Measurements from ENCODE around the gene FDPS.

FDPS gene

DNA sequence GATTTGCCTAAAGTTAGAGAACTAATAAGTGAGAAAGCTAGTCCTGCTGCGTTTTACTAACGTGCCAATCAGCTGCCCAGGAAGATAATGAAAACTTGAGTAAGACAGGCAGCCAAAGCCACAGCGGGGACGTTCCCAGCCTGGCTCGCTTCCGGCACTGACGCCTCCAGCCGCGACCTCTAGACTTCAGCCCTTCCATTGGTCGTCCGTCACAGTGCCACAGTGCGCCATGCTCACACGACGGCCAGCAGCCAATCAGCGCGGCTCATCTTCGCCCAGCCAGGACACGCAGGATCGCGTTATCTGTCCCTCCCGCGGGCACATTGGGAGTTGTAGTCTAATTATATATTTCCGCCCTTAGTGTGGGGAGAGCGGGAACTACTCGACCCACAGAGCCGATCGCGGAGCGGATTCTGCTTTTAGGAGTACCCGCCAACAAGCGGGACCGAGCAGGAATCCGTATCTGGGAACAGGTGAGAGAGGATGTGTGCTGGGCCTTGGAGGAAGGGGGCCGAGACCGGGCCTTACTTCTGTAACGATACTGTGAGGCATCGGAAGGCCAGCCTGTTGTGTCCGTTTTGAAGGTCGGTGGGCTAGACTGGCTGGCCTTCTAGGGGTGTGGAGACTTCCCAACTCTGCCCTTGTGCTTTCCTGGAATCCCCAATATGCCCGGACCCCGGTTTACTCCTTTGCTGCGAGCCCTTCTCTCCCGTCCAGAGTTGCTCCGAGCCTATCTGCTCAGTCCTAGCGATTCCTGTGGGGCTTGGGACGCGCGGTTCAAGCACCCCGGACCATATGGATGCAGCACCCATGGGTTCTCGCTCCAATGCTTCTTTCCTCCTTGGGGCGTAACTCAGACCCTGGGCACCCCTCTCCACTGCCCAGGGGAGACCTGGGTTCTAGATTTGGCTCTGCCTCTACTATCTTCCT is at the start of gene FDPS:
Gene FDPS, plus strand, starts transcription at position 374 of the 930 bp plus-strand sequence. CDS start 924 bp downstream, outside the sequence.
- Histone ChIP-seq H3K9ac (ENCODE audit: low read depth in 1 of 2, low read length in 2 of 2) (peak within 1 kb of the TSS; percentile 86 to 94), H3K4me1 (ENCODE audit: control insufficient read depth in 1 of 2, insufficient read depth in 2 of 2, low read length in 2 of 2) (peaks cover 20 to 27% of the 10 kb centered on the region in 2 donors), H3K9me3 (ENCODE audit: control insufficient read depth in 1 of 2, low read length in 2 of 2) (no peaks in the 10 kb centered on the region), H3K27ac (ENCODE audit: low read depth, low read length) (peak within 1 kb of the TSS; percentile 85), H3K27me3 (ENCODE audit: control insufficient read depth in 1 of 2, insufficient read depth in 2 of 2, low read length in 2 of 2) (no peaks in the 10 kb centered on the region), H3K4me3 (ENCODE audit: low read depth in 1 of 2, low read length in 2 of 2) (peak within 1 kb of the TSS; percentile 95), H3K36me3 (ENCODE audit: control insufficient read depth in 1 of 2, insufficient read depth in 2 of 2, low read length in 2 of 2) (peaks cover 5 to 23% of the 10 kb centered on the region in 2 donors)

GRCh38 chr1:155260276-155260675 is 48.4 kb upstream of the FDPS start:
- Histone ChIP-seq H3K4me3 (ENCODE audit: low read depth in 1 of 2, low read length in 2 of 2) (no peak overlapping the region), H3K9ac (ENCODE audit: low read depth in 1 of 2, low read length in 2 of 2) (no peak overlapping the region), H3K27ac (ENCODE audit: low read depth, low read length) (no peak overlapping the region), H3K27me3 (ENCODE audit: control insufficient read depth in 1 of 2, insufficient read depth in 2 of 2, low read length in 2 of 2) (no peaks in the 10 kb centered on the region), H3K4me1 (ENCODE audit: control insufficient read depth in 1 of 2, insufficient read depth in 2 of 2, low read length in 2 of 2) (peaks cover 23 to 29% of the 10 kb centered on the region in 2 donors), H3K9me3 (ENCODE audit: control insufficient read depth in 1 of 2, low read length in 2 of 2) (no peaks in the 10 kb centered on the region), H3K36me3 (ENCODE audit: control insufficient read depth in 1 of 2, insufficient read depth in 2 of 2, low read length in 2 of 2) (peaks cover 26 to 45% of the 10 kb centered on the region in 2 donors)

DNA sequence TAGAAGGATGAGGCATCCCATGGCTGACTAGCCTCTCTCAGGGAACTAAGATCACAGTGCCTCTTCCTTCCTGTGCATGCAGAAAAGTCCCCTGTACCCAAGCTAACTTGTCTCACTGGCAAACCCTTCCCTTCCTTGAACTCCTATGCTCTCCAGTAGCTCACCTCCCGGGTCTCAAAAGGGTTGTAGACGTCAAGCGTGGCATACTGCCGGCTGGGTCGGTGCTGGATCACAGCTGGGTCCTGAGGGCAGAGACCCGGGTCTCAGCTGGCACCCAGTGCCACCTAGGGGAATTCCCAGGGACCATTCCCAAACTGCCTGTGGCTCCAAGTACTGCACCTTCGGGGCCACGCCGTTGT is 47.2 kb upstream of the FDPS start:
- Histone ChIP-seq H3K9ac (ENCODE audit: low read depth in 1 of 2, low read length in 2 of 2) (peak overlapping the region; percentile 80 to 96), H3K27me3 (ENCODE audit: control insufficient read depth in 1 of 2, insufficient read depth in 2 of 2, low read length in 2 of 2) (no peaks in the 10 kb centered on the region), H3K9me3 (ENCODE audit: control insufficient read depth in 1 of 2, low read length in 2 of 2) (no peaks in the 10 kb centered on the region), H3K27ac (ENCODE audit: low read depth, low read length) (peak overlapping the region; percentile 41), H3K36me3 (ENCODE audit: control insufficient read depth in 1 of 2, insufficient read depth in 2 of 2, low read length in 2 of 2) (peaks cover 35 to 56% of the 10 kb centered on the region in 2 donors), H3K4me3 (ENCODE audit: low read depth in 1 of 2, low read length in 2 of 2) (peak overlapping the region; percentile 95 to 97), H3K4me1 (ENCODE audit: control insufficient read depth in 1 of 2, insufficient read depth in 2 of 2, low read length in 2 of 2) (peaks cover 13 to 22% of the 10 kb centered on the region in 2 donors)

DNA sequence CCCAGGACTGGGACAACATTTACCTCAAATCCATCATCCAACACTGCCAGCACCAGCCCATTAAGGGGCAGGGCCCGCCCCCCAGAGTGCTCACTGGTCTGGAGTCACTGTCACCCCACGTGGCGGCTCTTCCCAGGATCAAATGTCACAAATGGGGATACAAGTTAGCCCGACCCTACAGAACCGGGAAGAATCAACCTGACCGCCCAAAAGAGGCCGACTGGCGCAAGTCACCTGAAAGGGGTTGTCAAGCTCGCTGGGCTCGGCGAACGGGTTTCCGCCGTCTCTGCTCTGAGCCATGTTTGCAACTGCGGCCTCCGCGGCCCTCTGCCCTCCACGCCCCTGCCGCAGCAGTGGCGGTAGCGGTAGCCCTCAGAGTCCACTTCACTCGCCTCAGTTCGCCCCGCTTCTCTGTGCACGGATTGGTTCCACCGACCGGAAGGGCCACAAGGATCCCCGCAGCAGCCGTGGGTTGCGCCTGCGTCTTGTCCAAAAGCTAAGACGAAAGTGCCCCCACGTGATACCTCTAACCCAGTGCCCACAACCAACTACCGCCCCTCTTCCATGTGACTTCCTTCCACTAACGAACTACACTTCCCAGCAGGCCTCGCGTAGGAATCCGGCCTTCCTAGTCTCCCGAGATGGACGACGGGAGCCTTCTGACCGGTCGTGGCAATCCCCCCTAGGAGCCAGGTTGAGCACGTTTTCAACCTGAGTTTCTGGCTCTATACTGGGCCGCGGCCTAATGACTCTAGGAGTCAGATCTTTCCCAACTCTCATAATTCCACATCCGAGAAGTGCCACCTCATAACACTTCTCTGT is 46.6 kb upstream of the FDPS start, which contains the start of gene SCAMP3:
Gene SCAMP3, minus strand, starts transcription at position 509 of the 822 bp plus-strand sequence. Its CDS starts 209 bp downstream, at position 300.
- Histone ChIP-seq H3K9ac (ENCODE audit: low read depth in 1 of 2, low read length in 2 of 2) (peak within 1 kb of the TSS; percentile 80 to 96), H3K27ac (ENCODE audit: low read depth, low read length) (peak within 1 kb of the TSS; percentile 41), H3K4me1 (ENCODE audit: control insufficient read depth in 1 of 2, insufficient read depth in 2 of 2, low read length in 2 of 2) (peaks cover 10 to 22% of the 10 kb centered on the region in 2 donors), H3K36me3 (ENCODE audit: control insufficient read depth in 1 of 2, insufficient read depth in 2 of 2, low read length in 2 of 2) (peaks cover 34 to 56% of the 10 kb centered on the region in 2 donors), H3K27me3 (ENCODE audit: control insufficient read depth in 1 of 2, insufficient read depth in 2 of 2, low read length in 2 of 2) (no peaks in the 10 kb centered on the region), H3K9me3 (ENCODE audit: control insufficient read depth in 1 of 2, low read length in 2 of 2) (no peaks in the 10 kb centered on the region), H3K4me3 (ENCODE audit: low read depth in 1 of 2, low read length in 2 of 2) (peak within 1 kb of the TSS; percentile 95 to 97)

GRCh38 chr1:155263067-155263466 is 45.6 kb upstream of the FDPS start:
- no peak overlapping the region for H3K9ac ChIP-seq (ENCODE audit: low read depth in 1 of 2, low read length in 2 of 2)

GRCh38 chr1:155266553-155266952 is 42.1 kb upstream of the FDPS start:
- Histone ChIP-seq H3K27me3 (ENCODE audit: control insufficient read depth in 1 of 2, insufficient read depth in 2 of 2, low read length in 2 of 2) (no peaks in the 10 kb centered on the region), H3K27ac (ENCODE audit: low read depth, low read length) (no peak overlapping the region), H3K9ac (ENCODE audit: low read depth in 1 of 2, low read length in 2 of 2) (no peak overlapping the region), H3K4me3 (ENCODE audit: low read depth in 1 of 2, low read length in 2 of 2) (no peak overlapping the region), H3K36me3 (ENCODE audit: control insufficient read depth in 1 of 2, insufficient read depth in 2 of 2, low read length in 2 of 2) (peaks cover 61 to 81% of the 10 kb centered on the region in 2 donors), H3K9me3 (ENCODE audit: control insufficient read depth in 1 of 2, low read length in 2 of 2) (no peaks in the 10 kb centered on the region), H3K4me1 (ENCODE audit: control insufficient read depth in 1 of 2, insufficient read depth in 2 of 2, low read length in 2 of 2) (peaks cover 4 to 8% of the 10 kb centered on the region in 2 donors)

More at GRCh38 chr1:155263067-155263466, 45.6 kb upstream of the FDPS start:
- H3K4me1 ChIP-seq (ENCODE audit: control insufficient read depth in 1 of 2, insufficient read depth in 2 of 2, low read length in 2 of 2), result peaks cover 10 to 22% of the 10 kb centered on the region in 2 donors
- no peak overlapping the region for H3K27ac ChIP-seq (ENCODE audit: low read depth, low read length)
- H3K27me3 ChIP-seq (ENCODE audit: control insufficient read depth in 1 of 2, insufficient read depth in 2 of 2, low read length in 2 of 2), result no peaks in the 10 kb centered on the region
- H3K4me3 ChIP-seq (ENCODE audit: low read depth in 1 of 2, low read length in 2 of 2), result no peak overlapping the region
- H3K36me3 ChIP-seq (ENCODE audit: control insufficient read depth in 1 of 2, insufficient read depth in 2 of 2, low read length in 2 of 2), result peaks cover 39 to 60% of the 10 kb centered on the region in 2 donors
- H3K9me3 ChIP-seq (ENCODE audit: control insufficient read depth in 1 of 2, low read length in 2 of 2), result no peaks in the 10 kb centered on the region

DNA sequence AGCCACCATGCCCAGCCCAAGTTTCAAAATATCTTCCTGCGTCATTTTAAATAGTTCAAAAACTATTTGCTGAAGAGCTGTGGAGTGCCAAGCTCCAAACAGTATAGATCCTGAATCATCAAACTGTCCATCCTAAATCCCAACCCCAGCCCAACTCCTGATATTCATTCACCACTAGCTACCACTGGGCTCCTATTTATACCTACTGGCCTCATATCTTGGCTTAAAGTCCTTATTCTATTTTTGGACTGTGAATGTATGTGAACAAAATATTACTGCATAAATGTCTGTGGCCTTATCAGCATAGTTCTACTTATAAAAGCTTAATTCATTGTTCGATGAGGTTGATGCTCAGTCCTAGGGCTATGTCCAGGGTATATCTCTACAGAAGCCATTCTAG is 41.3 kb upstream of the FDPS start:
- Histone ChIP-seq H3K36me3 (ENCODE audit: control insufficient read depth in 1 of 2, insufficient read depth in 2 of 2, low read length in 2 of 2) (peaks cover 61 to 81% of the 10 kb centered on the region in 2 donors), H3K9me3 (ENCODE audit: control insufficient read depth in 1 of 2, low read length in 2 of 2) (no peaks in the 10 kb centered on the region), H3K27ac (ENCODE audit: low read depth, low read length) (no peak overlapping the region), H3K27me3 (ENCODE audit: control insufficient read depth in 1 of 2, insufficient read depth in 2 of 2, low read length in 2 of 2) (no peaks in the 10 kb centered on the region), H3K9ac (ENCODE audit: low read depth in 1 of 2, low read length in 2 of 2) (no peak overlapping the region), H3K4me3 (ENCODE audit: low read depth in 1 of 2, low read length in 2 of 2) (no peak overlapping the region), H3K4me1 (ENCODE audit: control insufficient read depth in 1 of 2, insufficient read depth in 2 of 2, low read length in 2 of 2) (peaks cover 6 to 12% of the 10 kb centered on the region in 2 donors)

DNA sequence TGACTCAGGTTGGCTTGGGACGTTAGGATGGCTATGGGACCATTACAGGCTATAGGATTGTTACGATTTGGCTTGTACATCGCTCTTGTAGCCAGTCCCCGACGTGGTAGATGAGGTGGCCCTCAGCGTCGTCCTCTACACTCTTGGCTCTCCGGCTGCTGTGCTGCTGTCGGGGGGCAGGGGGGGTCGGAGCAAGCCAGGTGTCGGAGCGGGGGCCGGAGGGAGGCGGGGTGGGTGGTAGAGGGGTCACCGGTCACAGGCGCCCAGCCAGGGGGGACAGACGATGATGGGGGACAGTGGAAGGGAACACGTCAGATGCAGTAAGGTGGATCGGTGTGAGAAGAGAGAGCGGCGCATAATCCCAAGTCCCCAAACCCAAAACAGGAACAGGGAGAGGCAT is 40.0 kb upstream of the FDPS start:
- Histone ChIP-seq H3K27ac (ENCODE audit: low read depth, low read length) (no peak overlapping the region), H3K4me1 (ENCODE audit: control insufficient read depth in 1 of 2, insufficient read depth in 2 of 2, low read length in 2 of 2) (peaks cover 5 to 13% of the 10 kb centered on the region in 2 donors), H3K27me3 (ENCODE audit: control insufficient read depth in 1 of 2, insufficient read depth in 2 of 2, low read length in 2 of 2) (no peaks in the 10 kb centered on the region), H3K9me3 (ENCODE audit: control insufficient read depth in 1 of 2, low read length in 2 of 2) (no peaks in the 10 kb centered on the region), H3K4me3 (ENCODE audit: low read depth in 1 of 2, low read length in 2 of 2) (no peak overlapping the region), H3K9ac (ENCODE audit: low read depth in 1 of 2, low read length in 2 of 2) (no peak overlapping the region), H3K36me3 (ENCODE audit: control insufficient read depth in 1 of 2, insufficient read depth in 2 of 2, low read length in 2 of 2) (peaks cover 60 to 74% of the 10 kb centered on the region in 2 donors)

GRCh38 chr1:155269381-155269780 is 39.3 kb upstream of the FDPS start:
- Histone ChIP-seq H3K27ac (ENCODE audit: low read depth, low read length) (no peak overlapping the region), H3K4me1 (ENCODE audit: control insufficient read depth in 1 of 2, insufficient read depth in 2 of 2, low read length in 2 of 2) (peaks cover 5 to 17% of the 10 kb centered on the region in 2 donors), H3K9ac (ENCODE audit: low read depth in 1 of 2, low read length in 2 of 2) (no peak overlapping the region), H3K9me3 (ENCODE audit: control insufficient read depth in 1 of 2, low read length in 2 of 2) (no peaks in the 10 kb centered on the region), H3K4me3 (ENCODE audit: low read depth in 1 of 2, low read length in 2 of 2) (no peak overlapping the region), H3K36me3 (ENCODE audit: control insufficient read depth in 1 of 2, insufficient read depth in 2 of 2, low read length in 2 of 2) (peaks cover 53 to 67% of the 10 kb centered on the region in 2 donors), H3K27me3 (ENCODE audit: control insufficient read depth in 1 of 2, insufficient read depth in 2 of 2, low read length in 2 of 2) (no peaks in the 10 kb centered on the region)
